Thymus (tissue), 11 donors: ENCODE measurements around the gene ATF3. TPM values are rescaled to one million over a fixed set of nuclear protein-coding genes. Genes with fewer than 3 reads are reported as not detected.
A peak's percentile ranks its signal among the peaks of the same experiment; 100 is the strongest.
"Not testable (repeated sequence)": the region's sequence is repeated elsewhere in the genome, so short reads cannot be mapped to it uniquely, and the experiment has no call there.

ENCODE experiments used
- DNase-seq, 9 donors: peaks; one replicate each; pipeline ENCODE4 v3.0.0-alpha.2; 2013; ENCODE audit warnings: low spot score in 9 of 9, low read depth in 6 of 9, missing footprints in 1 of 9
- H3K27ac ChIP-seq, 2 donors: one replicate each; pipeline ENCODE4 v1.5.1; 2013; ENCODE audit warnings: control low read depth in 1 of 2, low read depth in 1 of 2, low read length in 1 of 2, mild to moderate bottlenecking in 1 of 2, moderate library complexity in 1 of 2
- H3K27me3 ChIP-seq, 2 donors: one replicate each; pipeline ENCODE4 v1.5.1; 2013; ENCODE audit warnings: low read length in 1 of 2; ENCODE audit not compliant: control insufficient read depth in 2 of 2, insufficient read depth in 1 of 2
- H3K36me3 ChIP-seq, 2 donors: one replicate each; pipeline ENCODE4 v1.5.1; 2013; ENCODE audit warnings: low read length in 1 of 2, mild to moderate bottlenecking in 1 of 2, moderate library complexity in 1 of 2; ENCODE audit not compliant: control insufficient read depth in 2 of 2, insufficient read depth in 2 of 2
- H3K4me1 ChIP-seq, 2 donors: one replicate each; pipeline ENCODE4 v1.5.1; 2013; ENCODE audit warnings: low read length in 2 of 2; ENCODE audit not compliant: control insufficient read depth in 2 of 2, insufficient read depth in 2 of 2
- H3K4me3 ChIP-seq, 2 donors: one replicate each; pipeline ENCODE4 v1.5.1; 2013; ENCODE audit warnings: low read length in 2 of 2, control low read depth in 1 of 2, mild to moderate bottlenecking in 1 of 2
- H3K9me3 ChIP-seq, 2 donors: one replicate each; pipeline ENCODE4 v1.5.1; 2013; ENCODE audit warnings: low read length in 1 of 2, mild to moderate bottlenecking in 1 of 2; ENCODE audit not compliant: control insufficient read depth in 2 of 2, insufficient read depth in 1 of 2
- WGBS: extraction: QIAGEN DNeasy Blood & Tissue Kit; methylation state at CpG from one replicate; pipeline ENCODE4 v1.1.7; 2013; 5-methylcytosine and 5-hydroxymethylcytosine counted together
- polyA plus RNA-seq: library from polyadenylated mRNA; stranded (reverse); fragments of 200-250 nt; gene quantifications from one replicate; pipeline ENCODE4 v1.2.3, GENCODE V29; 2013
- total RNA-seq: library from RNA; stranded (reverse); fragments of 120-200 nt; gene quantifications from one replicate; pipeline ENCODE4 v1.2.4, GENCODE V29; 2013
- donor health status: healthy.

ATF3 gene
- total and polyA plus RNA-seq, 2 donors, result 4.4 to 34.6 TPM

DNA sequence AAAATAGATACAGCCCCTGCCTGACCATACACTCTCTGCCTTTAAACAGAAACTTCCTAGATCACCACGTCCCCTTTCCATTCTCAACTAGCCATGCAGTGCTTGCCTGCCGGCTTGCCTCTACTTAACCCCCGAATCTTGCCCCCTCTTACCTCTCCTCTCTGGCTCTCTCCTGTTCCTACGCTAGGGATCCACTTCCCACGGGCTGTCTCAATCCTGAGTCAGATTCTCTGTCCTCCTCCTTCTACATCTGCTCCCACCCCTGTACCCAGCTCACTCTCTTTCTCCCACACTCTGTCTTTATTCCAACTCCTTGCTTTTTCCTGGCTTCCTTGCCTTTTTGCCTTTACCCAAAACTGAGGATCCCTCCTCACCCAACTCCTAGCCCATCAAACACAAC, 29.3 kb downstream of the ATF3 start:
- Histone ChIP-seq H3K4me3 (no peak overlapping the region), H3K4me1 (peaks cover 33 to 46% of the 10 kb centered on the region in 2 donors), H3K36me3 (no peaks in the 10 kb centered on the region), H3K27me3 (no peaks in the 10 kb centered on the region), H3K27ac (peak overlapping the region in 1 of 2 donors; percentile 59), H3K9me3 (peaks cover 0 to 3% of the 10 kb centered on the region in 2 donors)
- DNase-seq, result no peak
- WGBS, result 92% methylated on average over 5 of the region's 5 CpGs

DNA sequence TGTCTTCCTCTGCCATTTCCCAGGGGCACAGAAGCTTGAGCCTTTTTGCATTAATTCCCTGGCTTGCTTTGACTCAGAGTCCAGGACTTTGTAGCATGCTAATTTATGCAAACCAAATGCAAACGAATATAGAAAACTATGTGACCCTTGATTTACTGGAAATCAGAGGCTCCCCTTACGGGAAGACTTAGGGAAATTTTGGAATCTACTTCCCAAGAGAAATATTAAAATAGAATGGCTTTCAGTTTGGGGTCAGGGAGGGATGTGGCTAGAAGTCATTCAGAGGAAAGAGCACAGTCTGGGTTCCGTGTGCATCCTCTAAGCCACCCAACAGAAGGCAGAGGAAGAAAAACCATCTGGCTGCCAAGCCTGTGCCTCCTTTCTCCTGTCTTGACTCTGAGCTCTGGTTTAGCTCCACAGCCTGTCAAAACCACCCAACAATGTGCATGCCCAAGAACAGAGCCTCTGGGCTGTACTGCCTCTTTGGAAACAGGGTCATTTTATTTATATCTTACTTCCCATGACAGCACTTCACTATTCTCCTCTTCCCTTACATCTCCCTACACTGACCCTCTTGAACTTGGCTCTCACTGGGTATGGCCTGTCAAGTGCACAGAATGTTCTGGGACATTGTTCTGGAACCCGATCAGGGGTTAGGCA, 30.1 kb downstream of the ATF3 start:
- H3K36me3 ChIP-seq, result no peaks in the 10 kb centered on the region
- H3K4me1 ChIP-seq, result peaks cover 33 to 46% of the 10 kb centered on the region in 2 donors
- no peak overlapping the region for H3K4me3 ChIP-seq
- no peaks in the 10 kb centered on the region for H3K27me3 ChIP-seq
- peak overlapping the region; percentile 22 to 59 for H3K27ac ChIP-seq
- H3K9me3 ChIP-seq, result peaks cover 0 to 3% of the 10 kb centered on the region in 2 donors
- peak in 2 of 9 donors; percentile 41 to 64 for DNase-seq
- 51% methylated on average over 4 of the region's 4 CpGs for WGBS

DNA sequence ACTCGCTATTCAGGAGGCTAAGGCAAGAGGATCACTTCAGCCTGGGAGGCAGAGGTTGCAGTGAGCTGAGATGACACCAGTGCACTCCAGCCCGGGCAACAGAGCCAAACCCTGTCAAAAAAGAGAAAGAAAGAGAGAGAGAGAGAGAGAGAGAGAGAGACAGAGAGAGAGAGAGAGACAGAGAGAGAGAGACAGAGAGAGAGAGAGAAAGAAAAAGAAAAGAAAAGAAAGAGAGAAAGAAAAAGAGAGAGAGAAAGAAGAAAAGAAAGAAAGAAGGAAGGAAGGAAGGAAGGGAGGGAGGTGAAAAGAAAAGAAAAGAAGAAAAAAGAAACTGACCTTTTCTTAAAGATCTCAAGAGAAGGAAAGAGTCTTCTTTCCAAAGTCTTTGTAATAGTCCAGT, 31.0 kb downstream of the ATF3 start:
- not testable (repeated sequence) for DNase-seq, H3K9me3 ChIP-seq, H3K4me3 ChIP-seq, H3K36me3 ChIP-seq, H3K27me3 ChIP-seq, H3K27ac ChIP-seq
- WGBS, result 96% methylated on average over 2 of the region's 2 CpGs
- peaks cover 37 to 53% of the 10 kb centered on the region in 2 donors for H3K4me1 ChIP-seq

DNA sequence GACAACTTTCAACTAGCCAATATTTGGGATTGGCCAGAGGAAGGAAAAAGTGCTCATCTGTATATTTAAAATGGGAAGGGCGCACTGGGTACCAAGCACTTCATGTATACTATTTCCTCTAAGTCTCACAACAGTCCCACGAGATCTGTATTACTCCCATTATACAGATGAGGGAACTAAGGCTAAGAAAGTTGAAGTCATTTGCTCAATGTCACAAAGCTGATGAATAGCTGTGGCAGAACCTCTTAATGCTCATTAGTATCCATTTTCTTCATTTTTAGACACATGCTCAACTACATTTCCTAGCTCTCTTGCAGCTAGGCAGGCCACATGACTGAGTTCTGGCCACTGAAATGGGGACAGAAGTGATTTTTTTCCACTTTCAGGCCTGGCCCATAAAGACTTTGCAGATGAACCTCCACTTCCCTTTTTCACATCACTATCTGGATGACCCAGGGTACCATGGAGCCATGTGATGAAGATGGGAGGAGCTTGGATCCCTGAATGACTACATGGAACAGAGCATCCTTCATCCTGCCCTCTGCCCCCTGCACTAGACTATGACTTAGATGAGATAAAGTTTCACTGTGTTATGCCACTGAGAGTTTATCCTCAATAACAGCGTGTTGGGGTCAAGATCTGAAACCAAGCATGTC, 31.8 kb downstream of the ATF3 start:
- H3K9me3 ChIP-seq, result no peaks in the 10 kb centered on the region
- H3K27me3 ChIP-seq, result no peaks in the 10 kb centered on the region
- DNase-seq, result no peak
- H3K4me3 ChIP-seq, result no peak overlapping the region
- H3K4me1 ChIP-seq, result peaks cover 33 to 49% of the 10 kb centered on the region in 2 donors
- WGBS, result 98% methylated on average over 3 of the region's 3 CpGs
- no peaks in the 10 kb centered on the region for H3K36me3 ChIP-seq
- H3K27ac ChIP-seq, result no peak overlapping the region

DNA sequence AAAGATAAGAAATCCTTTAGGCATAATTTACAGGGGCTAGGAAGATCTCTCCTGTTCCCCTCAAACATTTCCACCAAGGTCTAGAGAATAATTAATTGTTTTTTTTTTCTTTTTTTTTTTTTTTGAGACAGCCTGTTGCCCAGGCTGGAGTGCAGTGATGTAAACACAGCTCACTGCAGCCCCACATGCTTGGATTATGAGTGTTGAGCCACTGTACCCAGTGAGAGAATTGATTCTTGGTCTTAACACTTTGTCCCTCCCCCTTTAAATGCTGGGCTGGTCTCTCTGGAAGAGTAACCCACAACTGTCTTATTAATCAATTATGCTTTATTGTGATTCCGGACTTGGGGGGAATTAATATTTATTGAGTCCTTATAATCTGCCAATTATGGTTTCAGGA, 33.4 kb downstream of the ATF3 start:
- 95% methylated on average over 1 of the region's 1 CpG for WGBS
- peaks cover 18 to 33% of the 10 kb centered on the region in 2 donors for H3K4me1 ChIP-seq
- H3K4me3 ChIP-seq, result no peak overlapping the region
- no peaks in the 10 kb centered on the region for H3K9me3 ChIP-seq
- DNase-seq, result no peak
- H3K36me3 ChIP-seq, result no peaks in the 10 kb centered on the region
- no peaks in the 10 kb centered on the region for H3K27me3 ChIP-seq
- H3K27ac ChIP-seq, result no peak overlapping the region

DNA sequence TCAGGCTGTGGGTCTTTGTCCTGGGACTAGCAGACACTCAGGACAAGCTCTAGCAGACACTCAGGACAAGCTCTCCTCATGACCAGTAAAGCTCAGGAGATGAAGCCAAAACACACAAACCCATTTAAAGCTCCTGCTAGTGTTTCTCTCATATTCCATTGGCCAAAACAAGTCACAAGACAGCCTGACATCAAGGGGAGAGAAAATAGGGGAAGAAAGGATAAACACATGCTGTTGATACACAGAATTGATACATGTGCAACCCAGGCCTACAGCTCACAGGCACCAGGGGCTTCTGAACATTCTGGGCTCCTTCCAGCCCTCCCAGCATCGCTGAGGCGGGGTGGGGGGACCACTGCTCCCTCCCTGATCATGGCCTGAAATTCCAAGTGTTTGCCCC, 35.3 kb downstream of the ATF3 start:
- H3K27me3 ChIP-seq, result no peaks in the 10 kb centered on the region
- H3K27ac ChIP-seq, result peak overlapping the region in 1 of 2 donors; percentile 27
- 91% methylated on average over 2 of the region's 2 CpGs for WGBS
- no peaks in the 10 kb centered on the region for H3K36me3 ChIP-seq
- H3K4me3 ChIP-seq, result no peak overlapping the region
- no peaks in the 10 kb centered on the region for H3K9me3 ChIP-seq
- peak in 1 of 9 donors; percentile 42 for DNase-seq
- H3K4me1 ChIP-seq, result peaks cover 7 to 14% of the 10 kb centered on the region in 2 donors

DNA sequence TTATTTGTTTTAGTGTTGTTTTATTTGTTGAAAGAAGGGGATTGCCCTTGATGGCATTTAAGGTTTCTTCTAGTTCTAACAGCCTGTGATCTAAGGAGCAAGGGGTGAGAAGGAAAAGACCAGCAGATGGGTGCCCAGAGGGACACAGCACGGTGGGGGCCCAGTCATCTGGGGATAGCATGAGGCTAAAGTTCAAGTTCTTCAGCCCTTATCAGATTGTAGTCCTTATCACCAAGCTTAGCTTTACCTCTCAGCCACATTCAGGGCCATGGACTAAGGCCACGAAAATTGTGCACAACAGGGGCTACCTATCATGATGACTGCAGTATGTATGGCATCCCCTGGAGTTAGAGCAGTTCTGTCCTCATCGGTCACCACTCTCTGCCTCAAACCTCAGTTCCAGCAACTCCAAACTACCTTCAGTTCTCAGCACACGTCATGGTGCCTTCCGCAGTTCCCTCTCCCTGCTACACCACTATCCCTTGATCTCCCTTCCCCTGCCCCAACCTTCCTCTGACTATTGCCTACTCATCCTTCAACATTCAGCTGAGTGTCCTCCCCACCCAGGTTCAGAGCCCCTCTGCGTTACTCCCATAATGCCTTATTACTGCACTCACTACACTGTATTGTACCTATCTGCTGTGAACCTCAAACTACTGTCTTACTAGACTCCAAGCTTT, 36.4 kb downstream of the ATF3 start:
- Histone ChIP-seq H3K27me3 (no peaks in the 10 kb centered on the region), H3K4me3 (no peak overlapping the region), H3K27ac (no peak overlapping the region), H3K9me3 (no peaks in the 10 kb centered on the region), H3K4me1 (peaks cover 3 to 8% of the 10 kb centered on the region in 2 donors), H3K36me3 (no peaks in the 10 kb centered on the region)
- DNase-seq, result no peak
- WGBS, result 97% methylated on average over 6 of the region's 6 CpGs

DNA sequence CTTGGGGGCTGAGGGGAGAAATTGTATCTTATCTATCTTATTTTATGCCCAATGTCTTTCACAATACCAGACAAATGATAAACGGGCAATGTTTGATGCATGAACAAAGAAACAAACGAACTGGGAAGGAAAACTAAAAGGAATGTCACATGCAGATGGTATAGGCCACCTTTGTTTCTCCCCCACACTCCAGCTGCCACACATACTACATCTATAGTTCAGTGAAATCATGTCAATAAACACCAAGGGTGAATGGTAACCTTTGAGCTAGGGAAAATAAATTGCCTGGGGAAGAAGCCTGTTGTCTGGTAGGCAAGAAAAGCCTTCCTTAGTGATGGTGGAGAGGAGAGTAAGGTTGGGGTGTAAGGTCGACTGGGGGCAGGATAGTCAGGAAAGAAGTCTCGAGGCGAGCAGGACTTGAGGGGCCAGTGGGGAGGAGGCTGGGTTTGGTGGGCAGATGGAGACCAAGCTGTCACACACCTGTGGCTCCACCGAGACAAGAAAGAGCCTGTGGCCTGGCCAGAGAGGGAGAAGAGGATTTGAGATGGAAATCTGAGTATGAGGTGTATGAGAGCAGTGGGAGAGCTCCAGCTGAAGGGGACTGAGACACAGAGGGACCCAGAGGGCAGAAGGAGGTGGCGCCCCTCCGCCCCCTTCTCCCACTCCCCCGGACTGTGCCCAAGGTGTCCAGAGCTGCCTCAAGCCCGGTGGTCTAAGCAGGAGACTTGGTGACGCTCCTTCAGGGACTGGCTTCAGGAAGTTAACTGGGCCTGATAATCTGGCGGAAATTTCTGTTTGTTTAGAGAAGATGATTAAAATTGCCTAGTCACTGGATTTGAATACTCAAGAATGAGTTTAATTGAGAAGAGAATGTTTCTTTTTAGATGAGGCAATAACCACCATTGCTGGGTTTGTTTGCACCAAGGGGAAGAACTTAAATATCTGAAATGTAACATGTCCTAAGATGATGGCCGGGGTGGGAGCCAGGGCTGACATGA, 37.3 kb downstream of the ATF3 start:
- no peaks in the 10 kb centered on the region for H3K9me3 ChIP-seq
- H3K36me3 ChIP-seq, result no peaks in the 10 kb centered on the region
- DNase-seq, result no peak
- no peak overlapping the region for H3K27ac ChIP-seq
- H3K27me3 ChIP-seq, result no peaks in the 10 kb centered on the region
- 90% methylated on average over 13 of the region's 13 CpGs for WGBS
- H3K4me3 ChIP-seq, result no peak overlapping the region
- peaks cover 3 to 8% of the 10 kb centered on the region in 2 donors for H3K4me1 ChIP-seq
